OCI-LY1 (cell line): ENCODE measurements around the gene AWAT1.

Experiments
- H2AFZ ChIP-seq: fragments of 200-600 bp; sonication (generic), shearing (Covaris generic); 2 replicates; pipeline ENCODE4 v1.6.0; 2014; ENCODE audit warnings: antibody characterized with exemption, mild to moderate bottlenecking, low read length
- H3F3A ChIP-seq: fragments of 200-600 bp; sonication (generic), shearing (Covaris generic); 2 replicates; pipeline ENCODE4 v1.6.0; 2014; ENCODE audit warnings: mild to moderate bottlenecking, antibody characterized with exemption, low read length, moderate library complexity; ENCODE audit not compliant: insufficient read depth
- H3K27ac ChIP-seq: fragments of 200-600 bp; sonication (generic); 2 replicates; pipeline ENCODE4 v1.5.1; 2014; ENCODE audit warnings: low read length, mixed run types, mild to moderate bottlenecking, low read depth; ENCODE audit not compliant: poor library complexity, severe bottlenecking
- H3K27me3 ChIP-seq: fragments of 200-600 bp; sonication (generic); 2 replicates; pipeline ENCODE4 v1.6.0; 2014; ENCODE audit warnings: antibody characterized with exemption, mild to moderate bottlenecking, low read length, moderate library complexity; ENCODE audit not compliant: insufficient read depth
- H3K36me3 ChIP-seq: fragments of 200-600 bp; sonication (generic); 2 replicates; pipeline ENCODE4 v1.6.1; 2014; ENCODE audit warnings: mild to moderate bottlenecking, antibody characterized with exemption, low read length, moderate library complexity, mixed read lengths; ENCODE audit not compliant: insufficient read depth
- H3K4me1 ChIP-seq: fragments of 200-600 bp; sonication (generic); 2 replicates; pipeline ENCODE4 v1.5.1; 2014; ENCODE audit warnings: mild to moderate bottlenecking, low read length, moderate library complexity; ENCODE audit not compliant: insufficient read depth, severe bottlenecking
- H3K4me2 ChIP-seq: fragments of 200-600 bp; sonication (generic), shearing (Covaris generic); 2 replicates; pipeline ENCODE4 v1.6.1; 2014; ENCODE audit warnings: low read length
- H3K4me3 ChIP-seq: fragments of 200-600 bp; sonication (generic); 2 replicates; pipeline ENCODE4 v1.5.1; 2014; ENCODE audit warnings: low read length, low read depth, mild to moderate bottlenecking, mixed read lengths; ENCODE audit not compliant: poor library complexity, severe bottlenecking
- H3K79me2 ChIP-seq: fragments of 200-600 bp; shearing (Covaris generic); 2 replicates; pipeline ENCODE4 v1.6.1; 2016; ENCODE audit warnings: mixed run types, low read length, mixed read lengths; ENCODE audit not compliant: insufficient read depth
- H3K9ac ChIP-seq: fragments of 200-600 bp; sonication (generic), shearing (Covaris generic); 2 replicates; pipeline ENCODE4 v1.6.1; 2014; ENCODE audit warnings: mild to moderate bottlenecking, low read length, mixed read lengths
- H3K9me2 ChIP-seq: fragments of 200-600 bp; sonication (generic), shearing (Covaris generic); 2 replicates; pipeline ENCODE4 v1.6.1; 2014; ENCODE audit warnings: low read depth, mild to moderate bottlenecking, low read length, mixed read lengths
- H3K9me3 ChIP-seq: fragments of 200-600 bp; shearing (Covaris generic); 2 replicates; pipeline ENCODE4 v1.6.1; 2014; ENCODE audit warnings: low read length, mixed read lengths
- H4K20me1 ChIP-seq: fragments of 200-600 bp; sonication (generic), shearing (Covaris generic); 2 replicates; pipeline ENCODE4 v1.6.0; 2016; ENCODE audit warnings: mild to moderate bottlenecking, low read length; ENCODE audit not compliant: insufficient read depth
- CTCF ChIP-seq: fragments of 200-600 bp; sonication (generic), shearing (Covaris generic); IDR thresholded peaks from 2 replicates; pipeline ENCODE4 v1.5.1; 2017; ENCODE audit warnings: mild to moderate bottlenecking, antibody characterized with exemption, low read length, moderate library complexity, mixed read lengths
- EZH2 ChIP-seq: fragments of 200-600 bp; sonication (generic), shearing (Covaris generic); IDR thresholded peaks from 2 replicates; pipeline ENCODE4 v1.8.0; 2017; ENCODE audit warnings: borderline replicate concordance, mixed run types, mild to moderate bottlenecking, antibody characterized with exemption, low read length, moderate library complexity, mixed read lengths

AWAT1 gene

GRCh38 chrX:70234355-70234754, at the start of gene AWAT1:
TSS of gene AWAT1 (plus strand) at chrX:70234655. CDS start at chrX:70234696, 41 bp downstream.
- no peak within 1 kb of the TSS for H3K27ac ChIP-seq

DNA sequence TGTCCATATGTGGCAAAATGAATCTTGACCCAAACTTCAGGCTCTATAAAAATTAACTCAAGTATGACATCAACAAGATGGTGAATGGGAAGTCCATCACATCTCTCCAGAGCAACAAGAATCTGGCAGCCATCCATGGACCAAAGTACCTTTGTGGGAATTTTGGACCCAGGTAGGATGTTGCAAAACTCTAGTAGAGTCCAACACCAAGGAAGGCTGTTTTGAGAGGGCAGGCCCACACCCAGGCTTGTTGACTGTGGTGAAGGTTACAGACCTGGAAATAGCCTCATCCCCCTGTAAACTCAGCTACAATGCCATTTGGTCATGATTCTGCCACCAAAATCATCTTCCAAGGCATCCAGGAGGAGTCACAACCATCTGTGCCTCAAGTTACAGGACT, 44.2 kb upstream of the AWAT1 start:
- no peaks in the 10 kb centered on the region for H3K9me2 ChIP-seq
- H3K9me3 ChIP-seq: no peaks in the 10 kb centered on the region
- H3K4me1 ChIP-seq: no peaks in the 10 kb centered on the region
- TF ChIP-seq CTCF (no peak), EZH2 (no peak)
- H3K9ac ChIP-seq: no peak overlapping the region
- no peak overlapping the region for H3K4me3 ChIP-seq
- no peaks in the 10 kb centered on the region for H4K20me1 ChIP-seq
- H3K79me2 ChIP-seq: no peaks in the 10 kb centered on the region
- no peaks in the 10 kb centered on the region for H3F3A ChIP-seq
- H3K36me3 ChIP-seq: no peaks in the 10 kb centered on the region; the same call in 1 of the 2 replicates
- no peak overlapping the region for H3K27ac ChIP-seq
- no peaks in the 10 kb centered on the region for H3K27me3 ChIP-seq
- no peak overlapping the region for H3K4me2 ChIP-seq
- H2AFZ ChIP-seq: no peak overlapping the region

More at GRCh38 chrX:70234355-70234754, at the start of gene AWAT1:
- H3F3A ChIP-seq: no peaks in the 10 kb centered on the region
- H3K9me3 ChIP-seq: no peaks in the 10 kb centered on the region
- no peak within 1 kb of the TSS for H2AFZ ChIP-seq
- no peak within 1 kb of the TSS for H3K9ac ChIP-seq
- H4K20me1 ChIP-seq: no peaks in the 10 kb centered on the region
- TF ChIP-seq CTCF: no peak
- TF ChIP-seq EZH2: no peak
- H3K27me3 ChIP-seq: no peaks in the 10 kb centered on the region
- no peaks in the 10 kb centered on the region for H3K79me2 ChIP-seq
- H3K4me2 ChIP-seq: no peak within 1 kb of the TSS
- no peaks in the 10 kb centered on the region for H3K4me1 ChIP-seq
- no peaks in the 10 kb centered on the region for H3K9me2 ChIP-seq
- no peaks in the 10 kb centered on the region for H3K36me3 ChIP-seq
- H3K4me3 ChIP-seq: no peak within 1 kb of the TSS

GRCh38 chrX:70196961-70197720, 37.3 kb upstream of the AWAT1 start:
- H3K4me1 ChIP-seq: no peaks in the 10 kb centered on the region
- no peak overlapping the region for H3K4me3 ChIP-seq
- no peaks in the 10 kb centered on the region for H3K9me3 ChIP-seq
- H3K27me3 ChIP-seq: no peaks in the 10 kb centered on the region
- no peaks in the 10 kb centered on the region for H3K36me3 ChIP-seq
- no peak overlapping the region for H2AFZ ChIP-seq
- H3K79me2 ChIP-seq: no peaks in the 10 kb centered on the region
- H3K9me2 ChIP-seq: no peaks in the 10 kb centered on the region
- no peak overlapping the region for H3K9ac ChIP-seq
- H3K27ac ChIP-seq: no peak overlapping the region
- H3F3A ChIP-seq: no peaks in the 10 kb centered on the region
- TF ChIP-seq EZH2: no peak
- TF ChIP-seq CTCF: peak; percentile 61
- H4K20me1 ChIP-seq: no peaks in the 10 kb centered on the region
- H3K4me2 ChIP-seq: no peak overlapping the region
